Hippocampal formation (tissue), 2 donors: ENCODE measurements around the gene KCNJ14.
A peak's percentile ranks its signal among the peaks of the same experiment; 100 is the strongest.

Experiments
- DNase-seq, 2 donors: peaks; one replicate each; lab custom pipeline; 2025; lab: John Stamatoyannopoulos, UW

KCNJ14 gene

DNA sequence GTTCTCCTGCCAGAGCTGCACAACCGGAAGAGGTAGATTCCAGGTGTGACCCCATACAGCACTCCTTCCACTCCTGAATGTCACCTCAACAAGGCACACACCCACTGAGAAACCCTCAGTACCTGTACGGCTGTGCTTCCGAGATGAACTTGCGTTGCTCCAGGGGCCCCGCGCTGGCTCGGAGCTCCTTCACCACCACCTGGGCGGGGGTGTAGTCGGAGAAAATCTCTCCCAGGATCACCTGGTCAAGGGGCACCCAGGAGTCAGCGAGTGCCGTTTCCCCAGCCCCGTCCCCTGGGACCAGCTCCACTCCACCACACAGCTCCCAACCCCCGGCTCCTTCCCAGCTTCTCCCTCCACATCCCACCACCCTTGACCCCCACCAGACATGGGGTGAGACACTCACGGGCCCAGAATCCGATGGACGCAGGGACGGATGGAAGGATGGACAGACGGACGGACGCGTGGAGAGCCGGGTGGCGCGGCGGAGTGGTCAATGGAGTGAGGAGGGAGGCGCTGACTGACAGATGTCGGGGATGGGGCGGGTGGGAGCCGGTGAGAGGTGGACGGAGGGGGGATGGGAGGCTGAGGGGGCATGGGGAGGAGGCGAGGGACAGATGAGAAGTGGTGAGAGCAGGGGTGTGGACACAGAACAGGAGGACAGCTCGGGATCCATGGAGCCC lies 53.5 kb downstream of the KCNJ14 start:
- no peak for DNase-seq

DNA sequence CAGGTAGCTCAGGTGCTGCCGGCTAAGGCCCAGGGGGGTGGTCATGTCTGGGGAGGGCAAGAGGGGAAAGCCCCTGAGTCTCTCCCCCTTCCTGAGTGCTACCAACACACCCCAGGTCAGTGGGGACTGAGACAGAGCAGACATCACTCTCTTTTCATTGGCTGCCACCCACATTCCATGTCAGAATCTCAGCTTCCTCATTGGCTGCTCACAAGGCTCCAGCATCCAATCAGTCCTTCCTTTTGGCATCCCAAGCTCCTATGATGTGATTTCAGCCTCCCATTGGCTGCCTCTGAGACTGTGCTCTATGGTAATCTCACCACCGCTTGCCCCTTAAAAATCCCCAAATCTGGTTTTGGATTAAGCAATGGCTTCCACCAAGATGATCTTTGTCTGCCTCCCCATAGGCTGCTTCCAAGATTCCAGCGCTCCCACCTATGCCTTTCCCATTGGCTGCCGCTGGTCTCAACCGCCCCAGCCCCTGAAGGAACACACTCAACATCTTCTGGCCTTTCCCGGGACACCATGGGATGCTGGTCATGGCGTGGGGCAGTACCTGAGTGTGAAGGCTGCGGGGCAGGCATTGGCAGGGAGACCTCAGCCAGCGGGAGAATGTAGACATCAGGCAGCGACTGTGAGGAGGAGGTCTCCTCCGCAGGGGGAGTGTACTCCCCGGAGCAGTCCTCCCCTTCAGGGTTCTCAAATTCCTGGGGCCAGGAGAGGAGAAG lies 54.3 kb downstream of the KCNJ14 start:
- no peak for DNase-seq

DNA sequence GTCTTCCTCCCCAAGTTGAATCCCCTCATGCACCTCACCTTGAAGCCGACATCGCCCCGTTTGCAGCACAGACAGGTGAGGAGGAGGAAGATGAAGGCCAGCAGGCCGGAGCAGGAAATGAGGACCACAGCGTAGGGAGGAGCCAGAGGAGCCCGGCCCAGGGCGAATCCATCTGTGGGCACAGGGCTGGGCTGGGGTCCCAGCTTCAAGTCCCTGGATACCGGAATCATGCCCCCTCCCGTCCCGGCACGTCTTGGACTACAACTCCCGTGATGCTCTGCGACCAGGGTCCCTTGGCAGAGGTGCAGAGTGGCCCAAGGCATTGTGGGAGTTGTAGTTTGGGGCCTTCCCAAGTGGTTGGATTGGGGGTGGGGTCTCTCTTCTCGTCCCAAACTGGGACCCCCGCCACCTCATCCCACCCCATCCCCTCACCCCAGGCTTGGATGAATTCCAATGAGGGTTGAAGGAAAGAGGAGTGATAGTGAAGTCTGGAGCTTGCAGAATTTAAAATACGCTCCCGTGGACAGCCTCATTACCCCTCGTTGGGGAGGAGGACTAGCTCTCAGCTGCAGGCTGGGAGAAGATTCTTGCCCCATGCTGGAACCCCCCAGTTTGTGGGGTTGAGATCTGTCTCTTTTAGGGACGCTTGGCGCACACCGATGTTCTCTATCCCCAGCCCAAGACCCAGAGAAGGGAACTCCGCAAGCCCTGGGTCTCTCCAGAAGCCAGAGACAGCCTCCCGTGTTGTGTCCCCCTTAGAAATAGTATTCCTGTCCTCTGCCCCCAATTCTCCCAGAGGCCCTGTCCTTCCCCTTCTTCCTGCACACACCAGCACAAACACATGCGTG lies 55.3 kb downstream of the KCNJ14 start:
- DNase-seq = peak; percentile 65 to 84

DNA sequence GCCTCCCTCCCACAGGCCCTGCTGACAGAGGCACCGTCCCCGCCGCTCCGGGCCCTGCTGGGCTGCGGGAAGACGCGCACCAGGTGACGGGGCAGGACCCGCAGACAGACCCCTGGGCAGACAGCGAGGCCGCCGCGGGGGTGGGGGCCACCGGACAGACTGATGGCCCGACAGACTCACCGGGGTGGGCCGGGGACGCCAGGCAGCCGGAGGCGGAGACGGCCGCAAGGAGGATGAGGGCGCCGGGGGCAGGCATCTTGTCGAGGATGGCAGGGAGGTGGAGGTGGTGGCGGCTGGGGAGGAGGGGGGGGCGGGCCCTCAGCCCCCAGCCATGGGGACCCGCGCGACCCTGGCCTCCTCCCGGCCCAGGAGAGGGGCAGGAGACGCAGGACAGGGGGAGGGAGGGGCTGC lies 56.0 kb downstream of the KCNJ14 start:
- no peak for DNase-seq

DNA sequence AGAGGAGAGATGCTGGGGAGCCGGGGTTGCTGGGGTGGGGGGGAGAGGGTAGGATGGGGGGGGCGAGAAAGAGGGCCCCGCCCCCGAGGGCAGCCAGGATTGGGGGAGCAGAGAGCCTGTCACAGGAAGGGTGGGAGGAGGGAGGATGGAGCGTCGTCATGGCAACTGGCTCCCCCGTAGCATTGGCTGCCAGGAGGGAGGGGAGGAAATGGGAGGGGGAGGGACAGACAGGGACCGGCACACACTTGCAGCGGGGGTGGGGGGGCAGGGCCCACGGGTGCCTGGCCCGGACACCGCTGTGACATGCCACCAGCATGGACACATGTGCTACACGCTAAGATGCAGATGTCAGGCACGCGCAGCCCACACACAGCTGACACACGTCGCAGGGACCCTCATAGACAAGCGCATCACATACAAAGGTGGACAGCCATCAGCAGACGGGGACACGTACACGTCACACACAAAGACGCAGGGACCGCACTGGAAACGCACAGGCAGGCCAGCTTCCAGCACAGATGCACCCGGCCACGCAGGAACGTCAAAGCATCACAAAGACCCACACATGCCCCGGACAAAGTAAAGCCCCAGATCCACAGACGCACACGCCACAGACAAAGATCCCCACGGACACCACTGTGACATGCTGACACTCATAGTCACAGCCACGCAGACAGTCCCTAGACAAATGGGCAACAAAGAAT lies 56.6 kb downstream of the KCNJ14 start, which contains the start of gene LMTK3:
LMTK3 (minus strand) TSS at position 36 of the 704 bp plus-strand sequence. CDS start 259 bp downstream, outside the sequence.
- peak; percentile 83 to 92 for DNase-seq

DNA sequence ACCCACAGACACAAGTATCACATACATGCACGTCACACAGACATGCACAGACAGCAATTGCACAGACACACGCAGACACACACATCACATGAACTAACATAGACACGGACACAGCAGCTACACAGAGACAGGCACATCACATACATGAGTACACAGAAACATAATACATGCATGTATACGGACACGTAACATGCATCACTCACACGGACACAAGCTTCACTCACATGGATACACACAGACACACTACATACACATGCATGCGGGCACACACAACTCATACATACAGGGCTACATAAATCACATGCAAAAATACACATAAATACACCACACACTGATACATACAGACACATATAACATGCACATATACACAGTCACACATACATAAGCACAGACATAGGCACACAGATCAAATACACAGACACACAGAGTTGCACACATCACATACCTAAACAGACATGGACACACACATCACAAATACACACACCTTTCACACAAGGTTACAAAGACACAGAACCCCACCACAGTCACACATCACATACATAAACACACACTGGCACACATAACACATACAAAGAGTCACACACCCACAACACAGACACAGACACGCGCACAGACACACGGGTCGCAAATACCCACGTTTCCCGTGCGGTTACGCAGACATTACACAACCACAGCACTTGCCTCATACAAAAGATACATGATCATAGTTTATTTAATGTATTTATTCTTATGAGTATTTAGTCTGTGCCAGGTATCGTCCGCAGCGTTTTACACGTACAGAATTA lies 57.3 kb downstream of the KCNJ14 start:
- DNase-seq = no peak

DNA sequence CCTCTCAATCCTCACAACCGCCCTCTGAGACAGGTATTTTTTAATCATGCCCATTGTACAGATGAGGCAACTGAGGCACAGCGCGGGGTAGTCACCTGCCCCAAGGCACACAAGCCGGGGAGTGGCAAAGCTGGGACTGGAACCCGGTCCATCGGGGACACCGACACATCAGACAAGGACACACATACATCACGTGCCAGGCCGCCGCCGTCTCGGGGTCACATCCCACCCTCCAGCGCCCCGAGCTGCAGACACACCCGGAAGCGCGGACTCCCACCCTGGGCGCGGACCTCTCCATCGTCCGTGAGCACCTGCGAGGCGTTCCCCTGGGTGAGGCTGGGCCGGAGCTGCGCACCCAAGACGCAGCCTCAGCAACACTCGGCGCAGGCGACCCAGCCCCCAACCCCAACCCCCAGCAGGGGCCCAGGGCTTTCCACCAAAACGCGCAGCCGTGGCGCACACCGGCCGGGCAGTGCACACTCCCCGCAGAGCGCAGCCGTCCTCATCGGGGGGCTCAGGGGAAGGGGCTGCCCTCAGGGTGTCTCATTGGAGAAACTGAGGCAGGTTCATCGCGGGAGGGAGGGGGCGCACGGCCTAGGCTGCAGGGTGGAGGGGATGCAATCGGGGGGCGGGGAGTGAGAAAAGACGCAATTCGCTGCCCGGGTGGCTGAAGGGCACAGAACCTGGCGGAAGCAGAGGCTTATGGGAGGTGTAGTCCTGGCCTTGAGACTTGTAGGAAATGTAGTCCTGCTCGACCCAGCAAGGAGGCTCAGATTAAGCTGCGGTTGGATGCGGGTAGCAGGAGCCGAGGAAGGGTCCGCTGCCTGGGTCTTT lies 58.1 kb downstream of the KCNJ14 start:
- DNase-seq = peak; percentile 75 to 84

DNA sequence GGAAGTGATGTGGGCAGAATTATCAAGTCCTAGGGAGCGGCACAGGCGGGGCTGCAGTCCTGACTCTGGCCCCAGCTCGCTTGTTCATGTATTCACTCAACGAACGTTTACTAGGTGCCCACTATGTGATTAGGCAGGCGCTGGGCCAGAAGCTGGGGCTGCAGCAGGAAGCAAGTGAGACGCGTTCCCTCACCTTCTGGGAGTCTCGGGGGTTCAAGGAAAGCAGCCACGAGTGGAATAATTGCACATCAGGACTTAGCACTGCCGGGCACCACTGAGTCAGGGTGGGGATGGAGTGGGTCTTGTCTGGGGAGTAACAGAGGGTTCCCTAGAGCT lies 58.7 kb downstream of the KCNJ14 start:
- DNase-seq = no peak

DNA sequence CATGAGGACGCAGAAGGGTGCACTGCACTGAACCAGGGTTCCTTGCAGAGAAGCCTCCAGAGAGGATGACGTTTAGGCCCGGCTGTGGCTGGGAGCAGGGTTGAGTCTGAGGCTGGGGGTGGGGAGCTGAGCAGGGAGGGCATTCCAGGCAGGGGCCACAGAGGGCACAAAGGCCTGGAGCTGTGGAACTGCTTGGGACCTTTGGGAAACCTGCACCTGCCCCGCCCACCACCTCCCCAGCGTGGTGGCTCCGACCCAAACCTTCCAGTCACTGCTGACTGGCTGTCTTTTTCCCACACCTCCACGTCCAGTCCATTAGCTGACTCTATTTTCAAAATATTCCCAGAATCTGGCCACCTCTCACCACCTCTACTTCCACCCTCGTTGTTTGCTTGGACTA lies 61.2 kb downstream of the KCNJ14 start:
- DNase-seq = no peak
